Epithelial cell of proximal tubule (primary cell): Measurements from ENCODE around the gene TTYH3. TPM values are rescaled to one million over a fixed set of nuclear protein-coding genes. Genes with fewer than 3 reads are reported as not detected.

Experiments used
- DNase-seq: peaks from one replicate; pipeline ENCODE4 v3.0.0-alpha.2; 2011; ENCODE audit warnings: low read depth
- H3K4me3 ChIP-seq: 2 replicates; pipeline ENCODE4 v1.5.1; 2011; ENCODE audit warnings: low read depth, mild to moderate bottlenecking, low read length
- CTCF ChIP-seq: conservative IDR thresholded peaks from 2 replicates; pipeline ENCODE4 v1.5.1; 2012; ENCODE audit warnings: low read depth, mild to moderate bottlenecking, low read length
- total RNA-seq: library from RNA; depleted of rRNA; stranded (reverse); fragments of >200 nt; gene quantifications from 2 replicates; pipeline ENCODE4 v1.2.3, GENCODE V29; 2015

TTYH3 gene
- total RNA-seq, 1 donor from 2014 or later: 97.6 TPM

- H3K4me3 ChIP-seq: no peak overlapping the region
- TF ChIP-seq CTCF: no peak
- DNase-seq: no peak
Observed at GRCh38 chr7:2626498-2627117, 5.2 kb upstream of the TTYH3 start.

GRCh38 chr7:2627258-2628129 is 4.3 kb upstream of the TTYH3 start:
- no peak for TF ChIP-seq CTCF
- no peak overlapping the region for H3K4me3 ChIP-seq
- no peak for DNase-seq

- no peak for DNase-seq
- H3K4me3 ChIP-seq: no peak overlapping the region
- no peak for TF ChIP-seq CTCF
Observed at GRCh38 chr7:2628130-2628482, 3.7 kb upstream of the TTYH3 start.

- no peak for DNase-seq
- no peak for TF ChIP-seq CTCF
- H3K4me3 ChIP-seq: no peak overlapping the region
Observed at GRCh38 chr7:2628891-2629290, 2.9 kb upstream of the TTYH3 start.

- DNase-seq: no peak
- no peak overlapping the region for H3K4me3 ChIP-seq
- no peak for TF ChIP-seq CTCF
Observed at GRCh38 chr7:2629746-2630681, 1.8 kb upstream of the TTYH3 start.

GRCh38 chr7:2632733-2633537 is 1.1 kb downstream of the TTYH3 start:
- peak overlapping the region; percentile 95 for H3K4me3 ChIP-seq
- TF ChIP-seq CTCF: no peak
- DNase-seq: no peak
